HG02943 (cell line): ENCODE data around the gene FGD6.
"Not testable (repeated sequence)": the region's sequence is repeated elsewhere in the genome, so short reads cannot be mapped to it uniquely, and the experiment has no call there.

ENCODE experiments used
- ATAC-seq: cut with Tn5 transposase; IDR thresholded peaks from one replicate; pipeline ENCODE4 v1.9.1; 2021; ENCODE audit warnings: mild to moderate bottlenecking, low read depth, moderate library complexity; ENCODE audit not compliant: unreplicated experiment

Gene FGD6

DNA sequence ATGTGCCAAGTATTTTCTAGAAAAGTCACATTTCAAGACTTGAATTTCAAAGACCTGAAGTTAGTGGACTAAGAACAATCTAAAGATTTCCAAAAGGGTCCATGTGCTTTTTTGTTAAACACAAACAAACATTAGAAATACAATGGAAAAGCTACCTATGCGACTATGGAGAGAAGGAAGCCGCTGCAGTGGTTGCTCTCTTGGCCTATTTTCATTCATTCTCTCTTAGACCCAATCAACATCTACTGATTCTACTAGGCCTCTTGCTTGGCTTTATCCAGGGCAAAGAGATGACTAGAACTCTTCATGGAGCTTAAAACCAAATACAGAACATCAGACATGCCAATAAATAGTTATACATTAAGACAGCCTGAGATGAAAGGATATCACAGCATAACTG is 9.9 kb downstream of the FGD6 start:
- no peak for ATAC-seq

DNA sequence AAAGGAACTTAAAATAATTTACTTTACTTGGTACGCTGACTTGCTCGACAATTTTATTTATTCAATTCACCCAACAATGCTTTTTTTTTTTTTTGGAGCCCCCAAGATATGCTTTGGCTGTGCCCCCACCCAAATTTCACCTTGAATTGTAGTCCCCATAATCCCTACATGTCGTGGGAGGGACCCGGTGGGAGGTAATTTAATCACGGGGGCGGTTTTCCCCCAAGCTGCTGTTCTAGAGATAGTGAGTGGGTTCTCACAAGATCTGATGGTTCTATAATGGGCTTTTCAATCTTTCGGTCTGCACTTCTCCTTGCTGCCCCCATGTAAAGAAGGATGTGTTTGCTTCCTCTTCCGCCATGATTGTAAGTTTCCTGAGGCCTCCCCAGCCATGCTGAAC is 10.4 kb downstream of the FGD6 start:
- no peak for ATAC-seq

- ATAC-seq, result no peak
Measured at GRCh38 chr12:95205685-95206084, 11.6 kb downstream of the FGD6 start.

- no peak for ATAC-seq
Measured at GRCh38 chr12:95205016-95205624, 12.1 kb downstream of the FGD6 start.

DNA sequence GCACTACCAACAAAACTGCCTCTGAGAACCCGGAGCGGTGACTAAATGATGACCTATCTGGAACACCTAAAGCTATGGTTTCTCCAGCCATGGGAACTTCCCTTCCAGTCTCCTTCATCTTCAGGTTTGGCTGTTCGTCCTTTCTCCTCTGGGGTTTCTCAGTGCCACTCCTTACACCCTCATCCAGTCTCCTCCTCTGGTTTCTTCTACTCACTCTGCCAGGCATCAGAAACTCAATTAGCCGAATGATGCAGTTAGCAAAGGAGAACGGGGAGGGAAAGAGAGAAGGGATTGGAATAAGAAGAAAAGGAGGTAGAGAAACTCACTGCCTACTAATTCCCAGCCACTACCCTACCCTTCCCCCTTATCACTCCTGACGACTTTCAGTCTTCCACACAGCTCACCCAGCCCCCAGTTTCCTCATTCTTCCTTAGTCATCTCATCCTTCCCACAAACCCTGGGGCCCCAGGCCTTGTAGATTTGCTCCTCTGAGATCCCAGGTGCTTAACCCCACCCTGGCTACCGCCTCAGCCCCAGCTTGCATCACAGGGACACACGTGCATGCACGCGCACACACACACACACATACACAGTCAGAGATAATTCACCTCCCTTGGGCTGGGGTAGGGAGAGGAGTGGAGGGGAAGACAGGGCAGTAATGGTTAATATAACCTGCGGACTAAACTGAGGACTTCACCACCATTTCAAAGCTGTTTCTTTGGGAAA is 13.0 kb downstream of the FGD6 start:
- ATAC-seq, result no peak

DNA sequence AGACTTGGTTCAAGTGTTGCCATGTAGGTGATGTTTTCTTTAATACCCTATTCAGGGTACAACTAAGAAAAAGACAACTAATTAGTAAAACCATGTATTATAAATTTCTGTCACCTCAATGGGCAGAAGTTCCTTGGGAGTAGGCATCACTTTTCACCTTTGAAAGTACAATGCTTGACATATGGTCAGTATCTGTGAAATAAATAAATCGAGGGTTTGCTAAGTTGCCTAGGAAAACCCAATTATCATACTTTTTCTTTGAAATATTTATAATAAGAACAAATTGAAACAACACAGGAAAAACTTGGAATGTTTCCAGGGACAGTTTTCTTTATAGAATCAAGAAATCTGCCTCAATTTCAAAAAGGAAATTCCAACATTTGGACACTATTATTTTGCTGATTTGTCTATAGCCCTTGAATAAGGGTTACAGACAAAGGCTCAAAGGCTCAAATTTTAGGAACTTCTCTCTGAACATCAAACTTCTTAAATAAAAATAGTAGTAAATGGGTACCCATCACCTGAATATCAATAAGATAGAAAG is 13.7 kb downstream of the FGD6 start:
- no peak for ATAC-seq

DNA sequence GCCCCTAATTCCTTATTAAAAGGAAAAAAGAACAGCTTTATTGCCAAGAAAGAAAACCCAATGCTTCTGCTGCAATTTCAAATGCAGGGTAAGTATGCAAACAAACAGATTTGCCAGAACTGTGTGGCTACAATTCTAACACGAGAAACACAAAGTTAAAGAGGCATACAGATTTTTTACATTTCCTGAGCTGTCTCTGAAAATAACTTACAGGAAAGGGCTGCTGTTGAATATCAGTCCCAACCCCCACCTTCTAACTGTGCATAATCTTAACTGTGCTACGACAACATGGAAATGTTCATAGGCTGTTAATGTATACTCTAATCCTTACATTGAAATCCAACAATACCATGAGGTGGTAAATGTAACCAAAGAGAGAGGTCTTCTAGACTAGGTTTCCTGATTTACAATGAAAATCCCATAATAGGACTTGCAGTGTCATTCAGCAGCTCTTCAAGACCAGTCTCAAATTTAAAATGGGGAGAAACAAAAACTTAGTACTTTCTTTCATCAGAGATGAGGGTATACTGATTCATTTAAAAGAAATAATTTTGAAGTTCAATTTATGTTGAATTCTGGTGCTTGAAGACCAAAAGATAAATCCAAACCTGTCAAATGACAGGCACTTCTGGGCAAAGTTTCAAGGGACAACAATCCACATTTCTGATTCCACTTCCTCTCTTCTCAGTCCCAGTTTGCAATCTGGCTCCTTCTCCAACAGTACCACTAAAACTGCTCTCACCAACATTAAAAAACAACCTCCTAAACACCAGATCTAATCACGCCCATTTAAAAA is 14.4 kb downstream of the FGD6 start:
- no peak for ATAC-seq

DNA sequence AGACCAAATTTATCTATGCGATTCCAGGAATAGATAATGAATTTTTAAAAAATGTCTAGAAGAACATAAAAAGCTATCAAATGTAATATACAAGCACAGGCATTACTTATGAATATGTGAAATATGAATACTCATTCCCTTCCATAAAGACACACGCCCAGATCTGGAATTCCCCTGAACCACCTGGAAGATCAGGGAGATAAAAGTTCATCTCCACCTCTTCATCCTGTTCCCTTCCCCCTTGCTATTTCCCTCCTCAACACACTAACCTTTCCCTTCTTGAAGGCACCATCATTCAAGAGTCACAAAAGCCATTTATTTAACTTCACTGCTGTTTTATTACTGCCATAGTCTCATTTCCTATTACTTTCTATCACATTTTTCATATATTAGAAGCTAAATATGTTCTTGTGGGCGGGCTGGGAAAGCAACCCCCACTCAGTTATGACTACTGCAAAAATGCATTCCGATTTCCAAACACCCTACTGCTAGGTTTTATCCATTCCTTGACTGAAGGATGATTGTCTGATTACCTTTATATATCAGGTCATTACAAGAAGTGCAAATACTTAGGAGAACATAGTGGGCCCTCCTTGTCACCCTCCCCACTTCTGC is 16.1 kb downstream of the FGD6 start:
- no peak for ATAC-seq

- no peak for ATAC-seq
Measured at GRCh38 chr12:95200128-95200894, 17.0 kb downstream of the FGD6 start.

- peak; percentile 55 for ATAC-seq
Measured at GRCh38 chr12:95198914-95199313, 18.4 kb downstream of the FGD6 start.

- no peak for ATAC-seq
Measured at GRCh38 chr12:95197636-95198035, 19.6 kb downstream of the FGD6 start.

DNA sequence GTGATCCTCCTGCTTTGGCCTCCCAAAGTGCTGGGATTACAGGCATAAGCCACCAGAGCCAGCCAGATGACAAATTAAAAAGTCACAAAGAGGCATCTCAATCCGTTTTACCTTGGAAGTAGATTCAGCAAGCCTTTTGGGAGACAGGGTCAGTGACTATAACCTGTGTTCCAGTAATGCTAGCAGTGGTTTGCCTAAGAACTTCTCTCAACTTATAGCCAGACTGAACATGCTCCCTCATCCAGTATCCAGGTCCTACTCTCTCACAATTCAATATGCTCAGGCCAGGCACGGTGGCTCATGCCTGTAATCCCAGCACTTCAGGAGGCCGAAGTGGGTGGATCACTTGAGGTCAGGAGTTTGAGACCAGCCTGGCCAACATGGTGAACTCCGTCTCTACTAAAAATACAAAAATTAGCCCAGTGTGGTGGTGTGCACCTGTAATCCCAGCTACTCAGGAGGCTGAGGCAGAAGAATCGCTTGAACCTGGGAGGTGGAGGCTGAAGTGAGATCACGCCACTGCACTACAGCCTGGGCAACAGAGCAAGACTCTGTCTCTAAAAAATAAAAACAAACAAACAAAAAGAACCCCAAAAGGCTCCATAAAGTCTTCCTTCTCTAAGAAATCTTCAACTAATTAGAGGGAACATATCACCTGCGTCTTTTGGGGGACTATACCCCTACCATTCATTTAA is 20.2 kb downstream of the FGD6 start:
- ATAC-seq, result not testable (repeated sequence)

DNA sequence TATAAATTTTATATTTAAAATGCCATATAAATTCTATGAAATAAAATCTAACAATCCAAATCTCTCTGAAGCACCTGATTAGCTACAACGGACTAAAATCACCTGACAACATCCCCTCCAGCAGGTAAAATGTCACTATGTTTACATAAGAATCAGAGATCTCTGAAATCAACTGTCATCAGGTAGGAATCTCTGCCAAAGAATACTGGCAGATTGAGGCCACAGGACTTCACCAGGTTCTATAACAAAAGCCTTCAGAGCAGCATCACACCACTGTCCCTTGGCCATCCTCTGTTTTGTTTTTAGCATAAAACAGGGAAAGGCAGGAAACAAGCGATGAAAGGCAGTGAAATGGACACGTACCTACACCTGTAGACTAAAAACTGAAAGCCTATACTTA is 22.1 kb downstream of the FGD6 start:
- no peak for ATAC-seq

DNA sequence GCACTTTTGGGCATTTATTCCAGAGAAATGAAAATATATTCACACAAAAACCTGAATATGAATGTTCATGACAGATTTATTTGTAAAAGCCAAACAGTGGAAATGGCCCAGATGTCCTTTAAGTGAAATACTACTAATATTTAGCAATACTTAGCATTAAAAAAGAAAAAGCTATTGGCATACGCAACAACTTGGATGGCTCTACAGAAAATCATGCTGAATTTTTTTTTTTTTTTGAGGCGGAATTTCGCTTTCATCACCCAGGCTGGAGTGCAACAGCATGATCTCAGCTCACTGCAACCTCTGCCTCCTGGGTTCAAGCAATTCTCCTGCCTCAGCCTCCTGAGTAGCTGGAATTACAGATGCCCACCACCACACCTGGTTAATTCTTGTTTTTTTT is 24.1 kb downstream of the FGD6 start:
- no peak for ATAC-seq

GRCh38 chr12:95192271-95192670 is 25.0 kb downstream of the FGD6 start:
- no peak for ATAC-seq

DNA sequence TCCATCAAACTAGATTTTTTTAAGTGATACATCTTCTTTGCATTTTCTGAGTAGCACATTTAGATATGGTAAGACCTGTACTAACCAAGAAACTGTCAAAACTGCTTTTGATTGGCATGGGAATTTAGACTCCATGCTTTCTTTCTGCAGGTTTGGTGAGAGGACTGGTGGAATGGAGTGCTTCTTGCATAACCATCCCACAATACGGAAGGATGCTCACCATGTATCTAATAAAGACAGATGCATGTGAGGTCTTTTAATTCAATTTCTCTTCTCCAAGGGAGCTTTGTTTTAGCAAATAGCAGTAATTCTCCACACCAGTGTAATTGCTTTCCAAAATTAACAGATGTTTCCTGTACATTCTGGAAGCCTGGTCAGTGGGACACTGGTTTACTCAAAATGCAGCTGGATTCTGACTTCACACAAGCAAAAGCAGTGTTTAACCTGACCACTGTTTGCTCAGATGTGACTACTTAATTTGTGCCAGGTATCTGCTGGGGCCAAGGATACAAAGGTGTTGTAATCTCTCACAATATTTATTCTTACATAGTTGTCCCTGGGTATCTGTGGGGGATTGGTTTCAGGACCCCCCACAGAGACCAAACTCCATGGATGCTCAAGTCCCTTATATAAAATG is 26.1 kb downstream of the FGD6 start:
- no peak for ATAC-seq

DNA sequence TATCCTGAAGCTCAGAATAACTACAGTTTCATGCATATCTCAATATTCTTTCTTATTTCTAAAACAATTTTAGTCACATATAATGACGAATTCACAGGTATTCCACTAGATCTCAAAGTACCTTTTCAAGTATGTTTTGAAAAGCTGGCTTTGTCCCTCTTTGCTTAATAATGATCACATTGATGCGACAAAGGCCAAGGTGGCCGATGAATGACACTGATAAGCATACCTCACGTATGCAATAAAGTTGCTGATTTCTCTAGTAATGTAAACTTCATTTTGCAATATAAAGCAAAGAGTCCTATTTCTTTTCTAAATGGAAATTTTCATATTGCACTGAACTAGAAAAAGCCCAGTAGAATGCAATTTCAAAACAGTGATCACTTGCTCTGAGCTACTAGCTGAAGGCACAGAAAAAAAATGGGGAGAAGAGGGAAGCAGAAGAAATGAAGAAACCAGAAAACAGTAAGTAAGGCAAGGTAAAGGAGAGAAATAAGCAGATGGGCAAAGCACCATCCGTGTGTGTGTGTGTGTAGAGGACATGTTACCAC is 29.3 kb downstream of the FGD6 start:
- ATAC-seq, result no peak

DNA sequence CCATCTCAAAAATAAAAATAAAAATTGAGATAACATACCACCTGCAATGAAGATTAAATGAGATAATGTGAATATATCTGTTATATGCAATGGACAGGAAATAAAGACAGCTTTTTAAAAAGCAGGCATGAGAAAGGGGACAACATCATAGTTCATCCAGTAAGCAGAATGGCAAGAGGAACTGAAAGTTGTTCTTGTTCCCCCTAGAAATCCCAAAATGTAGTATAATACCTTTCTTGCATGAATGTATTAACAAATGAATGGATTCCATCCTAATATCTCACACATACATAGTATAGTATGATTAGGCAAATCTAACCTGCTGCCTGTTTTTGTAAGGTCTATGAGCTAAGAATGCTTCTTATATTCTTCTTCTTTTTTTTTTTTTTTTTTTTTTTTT is 31.4 kb downstream of the FGD6 start:
- no peak for ATAC-seq

DNA sequence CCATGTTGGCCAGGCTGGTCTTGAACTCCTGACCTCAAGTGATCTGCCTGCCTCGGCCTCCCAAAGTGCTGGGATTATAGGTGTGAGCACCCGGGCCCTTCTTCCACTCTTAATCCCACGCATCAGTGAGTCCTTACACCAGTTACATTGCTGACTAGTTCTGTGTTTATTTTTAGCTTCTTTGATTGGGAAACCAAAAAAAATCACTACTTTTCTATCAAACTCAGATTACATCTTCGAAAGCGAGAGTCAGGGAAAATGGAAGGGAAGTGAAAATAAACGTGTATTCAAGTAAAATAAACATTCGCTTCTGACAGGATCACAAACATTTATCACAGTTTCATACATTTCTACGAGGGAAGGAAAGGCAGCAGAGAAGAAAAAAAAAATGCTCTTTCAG is 32.2 kb downstream of the FGD6 start:
- ATAC-seq, result no peak
